GM12878 (cell line): ENCODE data around the gene YBX2. TPM values are rescaled to one million over a fixed set of nuclear protein-coding genes. Genes with fewer than 3 reads are reported as not detected.

ENCODE experiments used
- ATAC-seq: fragments of 200-7000 bp; cut with Tn5 transposase; 3 replicates; pipeline ENCODE4 v1.9.1; 2020; ENCODE audit warnings: mild to moderate bottlenecking, moderate library complexity
- BruUV-seq: library from RNA; stranded (reverse); fragments of 400-500 nt; replicated peaks from 2 replicates; lab custom pipeline; 2021; lab: Mats Ljungman, UMichigan
- CTCF ChIA-PET: fragments of 300-600 bp; sonication (Branson Sonifier 250); formaldehyde crosslinking; extraction: SDS; loops from one replicate; lab custom pipeline; 2021; ENCODE audit warnings: inconsistent platforms; lab: Yijun Ruan, JAX
- POLR2A ChIA-PET: fragments of 350-600 bp; formaldehyde crosslinking; extraction: SDS; loops from one replicate; lab custom pipeline; 2021; ENCODE audit warnings: inconsistent platforms; lab: Charles Lee
- RAD21 ChIA-PET: fragments of 300-600 bp; sonication (Branson Sonifier 250); formaldehyde crosslinking; loops from one replicate; lab custom pipeline; 2023; ENCODE audit warnings: antibody characterized with exemption; ENCODE audit not compliant: unreplicated experiment; lab: Charles Lee
- SMC1A ChIA-PET: fragments of 300-600 bp; sonication (Branson Sonifier 250); formaldehyde crosslinking; loops from one replicate; lab custom pipeline; 2023; ENCODE audit not compliant: unreplicated experiment, uncharacterized antibody; lab: Charles Lee
- DNase-seq: peaks from one replicate; pipeline ENCODE4 v3.0.0-alpha.2; 2011; ENCODE audit warnings: low read depth, low spot score
- FAIRE-seq: peaks from 3 replicates; lab custom pipeline; 2011; peaks lifted over from hg19 to GRCh38; lab: Jason Lieb, UNC
- H2AFZ ChIP-seq: 2 replicates; pipeline ENCODE4 v1.6.0; 2011; ENCODE audit warnings: low read depth, low read length, control low read depth; ENCODE audit not compliant: control insufficient read depth
- H3K27ac ChIP-seq: 2 replicates; pipeline ENCODE4 v1.5.1; 2011; ENCODE audit warnings: control low read depth; ENCODE audit not compliant: control insufficient read depth, insufficient read depth
- H3K27me3 ChIP-seq, 2 experiments: replicated peaks in 1 of 2; 2 replicates each; pipeline versions ENCODE4 v1.6.0 to v1.6.1; 2011; ENCODE audit warnings: low read length in 1 of 2; ENCODE audit not compliant: control insufficient read depth in 2 of 2, insufficient read depth in 2 of 2
- H3K36me3 ChIP-seq, 2 experiments: 2 replicates each; pipeline ENCODE4 v1.5.1; 2011; ENCODE audit warnings: low read length in 1 of 2; ENCODE audit not compliant: control insufficient read depth in 2 of 2, insufficient read depth in 2 of 2
- H3K4me1 ChIP-seq: 2 replicates; pipeline ENCODE4 v1.6.1; 2011; ENCODE audit warnings: mild to moderate bottlenecking, low read length, moderate library complexity, mixed read lengths; ENCODE audit not compliant: control insufficient read depth, insufficient read depth
- H3K4me2 ChIP-seq: 2 replicates; pipeline ENCODE4 v1.6.0; 2011; ENCODE audit warnings: control low read depth; ENCODE audit not compliant: control insufficient read depth, insufficient read depth
- H3K4me3 ChIP-seq: fragments of 200-600 bp; sonication (generic); 2 replicates; pipeline ENCODE4 v1.5.1; 2016
- H3K79me2 ChIP-seq: 2 replicates; pipeline ENCODE4 v1.6.0; 2011; ENCODE audit warnings: low read length; ENCODE audit not compliant: control insufficient read depth, insufficient read depth
- H3K9ac ChIP-seq: 2 replicates; pipeline ENCODE4 v1.8.0; 2011; ENCODE audit warnings: low read length, control low read depth, mixed read lengths; ENCODE audit not compliant: control insufficient read depth, insufficient read depth
- H3K9me3 ChIP-seq: replicated peaks from 3 replicates; pipeline ENCODE4 v1.5.1; 2011; ENCODE audit warnings: mild to moderate bottlenecking, low read length; ENCODE audit not compliant: control insufficient read depth, insufficient read depth
- H4K20me1 ChIP-seq: 2 replicates; pipeline ENCODE4 v1.6.0; 2011; ENCODE audit not compliant: control insufficient read depth, insufficient read depth
- CBX5 ChIP-seq: sonication (generic); IDR thresholded peaks from 2 replicates; pipeline ENCODE4 v1.6.1; 2016; ENCODE audit warnings: low read depth, moderate library complexity, mild to moderate bottlenecking, inconsistent platforms
- E4F1 ChIP-seq: fragments of 450-650 bp; IDR thresholded peaks from 2 replicates; pipeline ENCODE4 v1.6.1; 2018; ENCODE audit warnings: borderline replicate concordance, mild to moderate bottlenecking; ENCODE audit not compliant: partially characterized antibody
- FOXK2 ChIP-seq: fragments of 450-650 bp; IDR thresholded peaks from 2 replicates; pipeline ENCODE4 v1.6.1; 2017; ENCODE audit warnings: mild to moderate bottlenecking, moderate library complexity
- HDAC6 ChIP-seq: fragments of 200-600 bp; sonication (generic); IDR thresholded peaks from one replicate; pipeline ENCODE4 v1.8.0; 2017; ENCODE audit warnings: antibody characterized with exemption; ENCODE audit not compliant: unreplicated experiment
- KDM1A ChIP-seq: fragments of 200-600 bp; sonication (generic); IDR thresholded peaks from 2 replicates; pipeline ENCODE4 v1.6.1; 2016; ENCODE audit warnings: borderline replicate concordance
- MEF2A ChIP-seq: IDR thresholded peaks from 2 replicates; pipeline ENCODE4 v1.6.1; 2011; ENCODE audit warnings: low read depth, mild to moderate bottlenecking, low read length, moderate library complexity; ENCODE audit not compliant: insufficient read depth
- MTA2 ChIP-seq: fragments of 450-650 bp; IDR thresholded peaks from 2 replicates; pipeline ENCODE4 v1.6.1; 2016; ENCODE audit warnings: low read depth, mild to moderate bottlenecking, moderate library complexity
- MYB ChIP-seq: fragments of 150-350 bp; IDR thresholded peaks from 2 replicates; pipeline ENCODE4 v1.6.1; 2014; ENCODE audit warnings: mild to moderate bottlenecking, low read depth, low read length, borderline replicate concordance
- MYC ChIP-seq: IDR thresholded peaks from 2 replicates; pipeline ENCODE4 v1.6.1; 2011; ENCODE audit warnings: mild to moderate bottlenecking, low read length, moderate library complexity, inconsistent platforms; ENCODE audit not compliant: insufficient read depth, insufficient replicate concordance, insufficient read length, severe bottlenecking
- NFYB ChIP-seq: IDR thresholded peaks from 2 replicates; pipeline ENCODE4 v1.6.1; 2011; ENCODE audit warnings: low read depth, mild to moderate bottlenecking, low read length, improper control_type of control experiment, moderate library complexity; ENCODE audit not compliant: insufficient read depth
- ZBED1 ChIP-seq: IDR thresholded peaks from 2 replicates; pipeline ENCODE4 v1.6.1; 2016; ENCODE audit warnings: borderline replicate concordance
- ZNF274 ChIP-seq: IDR thresholded peaks from one replicate; pipeline ENCODE4 v1.8.0; 2011; ENCODE audit not compliant: insufficient read length, insufficient read depth
- WGBS: methylation state at CpG from one replicate; pipeline ENCODE4 v1.1.6; 2016; ENCODE audit warnings: low lambda C conversion rate; ENCODE audit not compliant: insufficient replicate concordance, insufficient coverage; ENCODE audit errors: missing lambda C conversion rate; 5-methylcytosine and 5-hydroxymethylcytosine counted together
- in situ Hi-C: fragments of 300-500 bp; cut with MboI; formaldehyde crosslinking; loops from 9 replicates; pipeline ENCODE4 v1.14.3; 2018; ENCODE audit warnings: mixed read lengths
- intact Hi-C: fragments of 100-400 bp; cut with micrococcal nuclease; formaldehyde crosslinking; loops from one replicate; pipeline ENCODE4 v1.14.2; 2022; ENCODE audit not compliant: unreplicated experiment
- polyA plus RNA-seq, 11 experiments: library from polyadenylated mRNA; depleted of rRNA in 4 of 11; unstranded in 6 of 11; stranded (reverse) in 5 of 11; fragments of >200 nt; fragmentation: Nextera tagmentation in 4 of 11; fragmentation: Illumina TruSeq in 1 of 11; extraction: Ambion mirVana in 4 of 11; extraction: Trizol in 1 of 11; gene quantifications; 1 replicate in 1 of 11; 2 replicates in 10 of 11; pipeline versions ENCODE4 v1.2.1 to v1.2.3, GENCODE V29; 2011 to 2016; ENCODE audit warnings: inconsistent platforms in 2 of 11, missing spikeins in 2 of 11, low read depth in 1 of 11
- total RNA-seq, 4 experiments: library from RNA; depleted of rRNA in 3 of 4; stranded (reverse); fragments of >200 nt in 3 of 4; fragmentation: Illumina TruSeq in 1 of 4; extraction: Trizol in 1 of 4; gene quantifications; 2 replicates each; pipeline versions ENCODE4 v1.2.1 to v1.2.3, GENCODE V29; 2013 to 2021
- TF ChIP-seq, protein P1 (sequence below), 3 experiments: IDR thresholded peaks in 2 of 3; conservative IDR thresholded peaks in 1 of 3; 2 replicates each; pipeline ENCODE4 v1.5.1; 2011; ENCODE audit warnings: low read depth in 3 of 3, low read length in 3 of 3, mild to moderate bottlenecking in 3 of 3, control low read depth in 2 of 3, moderate library complexity in 2 of 3, inconsistent platforms in 1 of 3, mixed read lengths in 1 of 3; ENCODE audit not compliant: control insufficient read depth in 2 of 3, insufficient read depth in 1 of 3; ENCODE audit errors: extremely low read depth in 1 of 3

The YBX2 gene
- total and polyA plus RNA-seq, 10 of the 15 experiments (the other 5 are each of a cell fraction or from before 2014, with no cell fraction given), result not detected

DNA sequence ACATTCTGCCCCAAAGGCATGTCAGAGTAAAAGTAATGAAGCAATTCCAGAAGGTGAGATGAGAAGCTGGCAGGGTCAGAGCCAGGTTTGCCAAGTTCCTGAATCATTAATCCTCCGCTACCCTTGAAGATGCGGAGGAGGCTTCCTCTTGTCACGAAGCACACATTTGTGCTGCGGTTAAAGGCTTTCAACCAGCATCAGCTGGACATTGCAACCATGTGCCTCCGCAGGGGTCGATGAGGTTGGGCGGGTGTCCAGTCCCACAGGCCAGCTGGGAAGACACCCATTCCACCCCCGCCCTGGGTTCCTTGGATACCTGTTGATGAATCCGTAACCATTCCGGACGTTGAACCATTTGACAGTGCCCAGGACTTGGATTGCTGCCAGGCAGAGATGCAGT is 1.3 kb downstream of the YBX2 start:
- no peaks in the 10 kb centered on the region for H4K20me1 ChIP-seq
- no peak overlapping the region for H2AFZ ChIP-seq
- no TSS peak for BruUV-seq
- POLR2A ChIA-PET, result no interaction called here
- H3K4me2 ChIP-seq, result no peak overlapping the region
- no peak overlapping the region for H3K4me3 ChIP-seq
- DNase-seq, result no peak
- CTCF ChIA-PET, result interaction anchor here (2.3 to 2.6 kb wide), 2 partner anchors 72 to 247 kb away, joined by 6 to 8 read pairs; no protein-coding TSS in a partner anchor
- no peak for TF ChIP-seq ZBED1
- no peak for TF ChIP-seq MYB
- in situ Hi-C loops (no loop called here), intact Hi-C loops (no loop called here)
- H3K36me3 ChIP-seq, result no peaks in the 10 kb centered on the region
- H3K9me3 ChIP-seq, result no peaks in the 10 kb centered on the region
- peaks cover 3 to 5% of the 10 kb centered on the region in 2 experiments for H3K27me3 ChIP-seq
- FAIRE-seq, result no peak
- SMC1A ChIA-PET, result interaction anchor here (0.9 kb wide), 1 partner anchor 72 kb away, joined by 3 read pairs; no protein-coding TSS in a partner anchor
- no peak overlapping the region for H3K27ac ChIP-seq
- 76% methylated on average over 11 of the region's 11 CpGs for WGBS
- peaks cover 3% of the 10 kb centered on the region for H3K4me1 ChIP-seq
- no peak overlapping the region for H3K9ac ChIP-seq
- H3K79me2 ChIP-seq, result no peaks in the 10 kb centered on the region
- ATAC-seq, result no peak
- RAD21 ChIA-PET, result interaction anchor here (1.0 kb wide), 1 partner anchor 72 kb away, joined by 4 read pairs; no protein-coding TSS in a partner anchor

DNA sequence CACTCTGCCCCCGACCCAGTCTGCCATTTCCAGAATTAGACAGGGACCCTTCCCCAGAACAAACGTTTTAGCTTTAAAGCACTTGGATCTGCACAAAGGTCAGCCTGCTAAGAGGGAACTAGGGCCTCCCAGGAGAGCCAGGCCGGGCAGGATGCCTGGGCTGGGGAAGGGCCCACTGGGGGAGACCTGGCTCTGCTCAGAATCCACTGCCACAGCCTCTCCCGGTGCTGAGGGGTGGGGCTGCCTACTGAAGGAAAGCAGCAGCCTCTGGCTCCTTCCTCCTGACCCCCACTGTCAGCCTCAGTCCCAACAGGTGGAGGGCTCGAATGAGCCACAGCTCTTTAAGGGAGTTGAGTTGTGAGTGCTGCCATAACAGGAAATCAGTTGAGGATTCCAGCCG is 1.7 kb downstream of the YBX2 start:
- intact Hi-C loops (no loop called here), in situ Hi-C loops (no loop called here)
- peaks cover 3 to 6% of the 10 kb centered on the region in 2 experiments for H3K27me3 ChIP-seq
- H3K9ac ChIP-seq, result no peak overlapping the region
- WGBS, result 10% methylated on average over 6 of the region's 6 CpGs
- FAIRE-seq (no peak), ATAC-seq (no peak), DNase-seq (no peak)
- no peaks in the 10 kb centered on the region for H3K9me3 ChIP-seq
- POLR2A ChIA-PET, result no interaction called here
- H3K4me2 ChIP-seq, result no peak overlapping the region
- H4K20me1 ChIP-seq, result no peaks in the 10 kb centered on the region; the same call in 1 of the 2 replicates
- H3K4me3 ChIP-seq, result no peak overlapping the region
- no peak overlapping the region for H2AFZ ChIP-seq
- RAD21 ChIA-PET, result interaction anchor here (1.0 kb wide), 1 partner anchor 72 kb away, joined by 4 read pairs; no protein-coding TSS in a partner anchor
- CTCF ChIA-PET, result interaction anchor here (1.6 to 2.6 kb wide), 3 partner anchors 13 to 247 kb away, joined by 5 to 8 read pairs (median 6); no protein-coding TSS in a partner anchor
- SMC1A ChIA-PET, result no interaction called here
- BruUV-seq, result no TSS peak
- H3K4me1 ChIP-seq, result peaks cover 3% of the 10 kb centered on the region
- H3K27ac ChIP-seq, result no peak overlapping the region
- H3K36me3 ChIP-seq, result no peaks in the 10 kb centered on the region
- no peaks in the 10 kb centered on the region for H3K79me2 ChIP-seq
- no peak for TF ChIP-seq ZNF274
- TF ChIP-seq HDAC6, result no peak
- no peak for TF ChIP-seq E4F1
- TF ChIP-seq MYC, result no peak
- TF ChIP-seq CBX5, result no peak
- TF ChIP-seq MEF2A, result no peak
- TF ChIP-seq, protein P1, sequence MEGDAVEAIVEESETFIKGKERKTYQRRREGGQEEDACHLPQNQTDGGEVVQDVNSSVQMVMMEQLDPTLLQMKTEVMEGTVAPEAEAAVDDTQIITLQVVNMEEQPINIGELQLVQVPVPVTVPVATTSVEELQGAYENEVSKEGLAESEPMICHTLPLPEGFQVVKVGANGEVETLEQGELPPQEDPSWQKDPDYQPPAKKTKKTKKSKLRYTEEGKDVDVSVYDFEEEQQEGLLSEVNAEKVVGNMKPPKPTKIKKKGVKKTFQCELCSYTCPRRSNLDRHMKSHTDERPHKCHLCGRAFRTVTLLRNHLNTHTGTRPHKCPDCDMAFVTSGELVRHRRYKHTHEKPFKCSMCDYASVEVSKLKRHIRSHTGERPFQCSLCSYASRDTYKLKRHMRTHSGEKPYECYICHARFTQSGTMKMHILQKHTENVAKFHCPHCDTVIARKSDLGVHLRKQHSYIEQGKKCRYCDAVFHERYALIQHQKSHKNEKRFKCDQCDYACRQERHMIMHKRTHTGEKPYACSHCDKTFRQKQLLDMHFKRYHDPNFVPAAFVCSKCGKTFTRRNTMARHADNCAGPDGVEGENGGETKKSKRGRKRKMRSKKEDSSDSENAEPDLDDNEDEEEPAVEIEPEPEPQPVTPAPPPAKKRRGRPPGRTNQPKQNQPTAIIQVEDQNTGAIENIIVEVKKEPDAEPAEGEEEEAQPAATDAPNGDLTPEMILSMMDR (IDR thresholded peaks at IDR 0.05 in 2 of 3, conservative IDR thresholded peaks at IDR 0.05 in 1 of 3; ENCODE audit: control insufficient read depth in 2 of 3, extremely low read depth in 1 of 3, insufficient read depth in 1 of 3, low read depth in 3 of 3, low read length in 3 of 3), result no peak
- TF ChIP-seq FOXK2, result no peak
- no peak for TF ChIP-seq NFYB
- TF ChIP-seq KDM1A, result no peak
- no peak for TF ChIP-seq MTA2
